Stimulated activated effector memory CD8-positive, alpha-beta T cell treated with anti-CD3 and anti-CD28 coated beads, Interleukin-12 subunit alpha, Interleukin-12 subunit beta, amount 100 ng/mL, for 72 hours (primary cell): ENCODE results near the gene KRT6C.
"Not testable (repeated sequence)": the region's sequence is repeated elsewhere in the genome, so short reads cannot be mapped to it uniquely, and the experiment has no call there.

Source experiments
- ATAC-seq: fragments of 150-1000 bp; cut with Tn5 transposase; 2 replicates; pipeline ENCODE4 v1.10.0; 2021
- DNase-seq, 2 donors: peaks; one replicate each; pipeline ENCODE4 v3.0.0; 2021 to 2022; ENCODE audit warnings: low spot score in 2 of 2
- H3K27ac Mint-ChIP-seq: one replicate; pipeline ENCODE4 v1.8.0; 2022; ENCODE audit warnings: mild to moderate bottlenecking, mixed read lengths
- H3K36me3 Mint-ChIP-seq: one replicate; pipeline ENCODE4 v1.8.0; 2022; ENCODE audit warnings: mild to moderate bottlenecking, mixed read lengths
- H3K4me1 Mint-ChIP-seq: one replicate; pipeline ENCODE4 v1.8.0; 2022; ENCODE audit warnings: mixed read lengths
- H3K4me3 Mint-ChIP-seq: one replicate; pipeline ENCODE4 v1.8.0; 2022; ENCODE audit warnings: mild to moderate bottlenecking, mixed read lengths
- H3K9me3 Mint-ChIP-seq: one replicate; pipeline ENCODE4 v1.8.0; 2022; ENCODE audit warnings: mixed read lengths

The KRT6C gene

GRCh38 chr12:52508211-52508610 is 34.6 kb upstream of the KRT6C start:
- ATAC-seq: no peak
- Mint-ChIP-seq H3K9me3 (peaks cover 5% of the 10 kb centered on the region), H3K36me3 (no peaks in the 10 kb centered on the region), H3K4me1 (no peaks in the 10 kb centered on the region), H3K4me3 (no peak overlapping the region), H3K27ac (no peak overlapping the region)
- peak in 1 of 2 donors; percentile 29 for DNase-seq

DNA sequence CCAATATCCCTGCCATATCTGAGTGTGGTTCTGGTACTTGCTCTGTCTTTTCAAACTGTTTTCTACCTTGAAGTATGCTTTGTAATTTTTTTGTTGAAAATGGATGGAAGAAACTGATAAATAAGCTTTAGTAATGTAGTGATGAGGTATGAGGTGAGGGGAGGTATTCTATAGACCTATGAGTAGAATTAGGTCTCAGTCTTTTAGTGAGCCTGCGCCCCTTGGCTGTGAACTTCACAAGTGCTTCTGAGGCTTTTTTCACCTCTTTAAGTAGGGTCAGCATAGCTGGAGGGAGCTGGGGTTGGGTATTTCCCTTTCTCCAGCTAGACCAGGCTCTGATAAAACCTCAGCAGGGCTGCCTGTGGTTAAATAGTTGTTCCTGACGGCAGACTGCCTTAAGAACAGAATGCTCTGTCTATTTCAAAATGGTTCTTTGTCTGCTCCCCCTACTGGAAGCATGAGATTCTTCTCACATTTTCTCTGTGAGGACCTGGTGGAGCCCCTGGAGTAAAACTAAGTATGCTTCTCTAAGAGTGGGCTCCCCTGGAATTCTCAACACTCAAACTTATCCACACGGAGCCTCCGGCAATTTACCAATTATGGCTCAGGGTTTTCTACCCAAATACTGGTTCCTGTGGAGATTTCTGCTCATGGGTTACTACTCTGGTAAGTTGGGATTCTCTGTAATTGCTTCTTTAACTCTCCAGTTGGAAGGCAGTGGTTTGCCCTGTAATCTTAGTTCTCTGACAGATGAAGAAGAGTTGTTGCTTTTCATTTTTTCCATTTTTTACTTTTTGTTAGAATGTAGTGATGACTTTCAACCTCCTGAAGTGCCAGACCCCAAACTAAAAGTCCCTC is 33.5 kb upstream of the KRT6C start:
- H3K36me3 Mint-ChIP-seq: no peaks in the 10 kb centered on the region
- ATAC-seq (peak; percentile 37), DNase-seq (no peak)
- H3K4me3 Mint-ChIP-seq: no peak overlapping the region
- H3K27ac Mint-ChIP-seq: no peak overlapping the region
- H3K9me3 Mint-ChIP-seq: peaks cover 5% of the 10 kb centered on the region
- no peaks in the 10 kb centered on the region for H3K4me1 Mint-ChIP-seq

DNA sequence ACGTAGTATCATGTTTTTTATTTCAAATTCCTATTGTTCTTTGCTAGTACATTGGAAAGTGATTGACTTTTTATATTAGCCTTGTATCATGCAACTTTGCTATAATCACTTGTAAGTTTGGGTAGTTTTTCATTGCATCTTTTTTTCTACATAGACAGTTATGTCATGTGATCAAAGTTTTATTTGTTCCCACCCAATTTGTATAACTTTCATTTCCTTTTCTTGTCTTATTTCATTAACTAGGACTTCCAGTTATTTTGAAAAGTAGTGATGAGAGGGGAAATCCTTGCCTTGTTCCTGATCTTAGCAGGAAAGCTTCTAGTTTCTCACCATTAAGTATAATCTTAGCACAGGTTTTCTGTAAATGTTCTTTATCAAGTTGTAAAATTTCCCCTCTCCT is 29.3 kb upstream of the KRT6C start:
- Mint-ChIP-seq H3K9me3 (no peaks in the 10 kb centered on the region), H3K4me1 (no peaks in the 10 kb centered on the region), H3K27ac (no peak overlapping the region), H3K36me3 (no peaks in the 10 kb centered on the region), H3K4me3 (no peak overlapping the region)
- ATAC-seq (no peak), DNase-seq (no peak)

DNA sequence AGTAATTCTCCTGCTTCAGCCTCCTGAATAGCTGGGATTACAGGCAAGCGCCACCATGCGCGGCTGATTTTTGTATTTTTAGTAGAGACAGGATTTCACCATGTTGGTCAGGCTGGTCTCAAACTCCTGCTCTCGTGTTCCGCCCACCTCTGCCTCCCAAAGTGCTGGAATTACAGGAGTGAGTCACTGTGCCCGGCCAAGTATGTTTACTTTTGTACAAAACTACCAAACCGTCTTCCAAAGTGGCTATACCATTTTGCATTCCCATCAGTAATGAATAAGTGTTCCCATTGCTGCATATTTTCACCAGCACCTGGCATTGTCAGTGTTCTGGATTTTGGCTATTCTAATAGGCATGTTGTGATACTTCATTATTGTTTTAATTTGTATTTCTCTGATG is 27.9 kb upstream of the KRT6C start:
- Mint-ChIP-seq H3K4me3 (no peak overlapping the region), H3K36me3 (no peaks in the 10 kb centered on the region), H3K27ac (no peak overlapping the region), H3K9me3 (no peaks in the 10 kb centered on the region), H3K4me1 (no peaks in the 10 kb centered on the region)
- ATAC-seq (no peak), DNase-seq (no peak)

DNA sequence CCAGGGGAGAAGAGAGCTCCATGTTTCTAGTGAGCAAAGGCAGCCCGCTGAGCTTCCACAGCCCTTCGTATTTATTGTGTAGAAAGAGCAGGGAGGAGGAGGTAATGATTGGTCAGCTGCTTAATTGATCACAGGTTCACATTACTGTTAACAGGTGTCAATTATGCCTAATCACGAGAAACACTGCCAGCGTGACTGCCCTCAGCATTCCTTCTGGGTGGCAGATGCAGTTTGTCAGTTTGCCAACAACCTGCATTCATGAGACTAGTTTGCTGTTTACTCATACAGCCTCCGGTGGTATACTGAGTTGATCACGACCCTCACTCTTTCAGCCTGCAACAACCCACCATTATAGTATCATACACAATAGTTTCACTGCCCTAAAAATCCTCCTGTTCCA is 27.0 kb upstream of the KRT6C start:
- H3K4me3 Mint-ChIP-seq, ATAC-seq: not testable (repeated sequence)

GRCh38 chr12:52499806-52500560 is 26.4 kb upstream of the KRT6C start:
- no peak for ATAC-seq
- H3K36me3 Mint-ChIP-seq: no peaks in the 10 kb centered on the region
- H3K9me3 Mint-ChIP-seq: no peaks in the 10 kb centered on the region
- no peak overlapping the region for H3K4me3 Mint-ChIP-seq
- peaks cover 5% of the 10 kb centered on the region for H3K4me1 Mint-ChIP-seq
- no peak overlapping the region for H3K27ac Mint-ChIP-seq
- no peak for DNase-seq

More for the DNA sequence above, 27.0 kb upstream of the KRT6C start:
- DNase-seq, H3K27ac Mint-ChIP-seq, H3K36me3 Mint-ChIP-seq, H3K9me3 Mint-ChIP-seq, H3K4me1 Mint-ChIP-seq: not testable (repeated sequence)

GRCh38 chr12:52498946-52499345 is 25.3 kb upstream of the KRT6C start:
- no peak for DNase-seq
- ATAC-seq: no peak
- no peaks in the 10 kb centered on the region for H3K9me3 Mint-ChIP-seq
- no peaks in the 10 kb centered on the region for H3K36me3 Mint-ChIP-seq
- peaks cover 5% of the 10 kb centered on the region for H3K4me1 Mint-ChIP-seq
- no peak overlapping the region for H3K27ac Mint-ChIP-seq
- no peak overlapping the region for H3K4me3 Mint-ChIP-seq

GRCh38 chr12:52497975-52498374 is 24.4 kb upstream of the KRT6C start:
- Mint-ChIP-seq H3K4me1 (peaks cover 5% of the 10 kb centered on the region), H3K27ac (no peak overlapping the region), H3K9me3 (no peaks in the 10 kb centered on the region), H3K36me3 (no peaks in the 10 kb centered on the region), H3K4me3 (no peak overlapping the region)
- ATAC-seq (no peak), DNase-seq (no peak)

DNA sequence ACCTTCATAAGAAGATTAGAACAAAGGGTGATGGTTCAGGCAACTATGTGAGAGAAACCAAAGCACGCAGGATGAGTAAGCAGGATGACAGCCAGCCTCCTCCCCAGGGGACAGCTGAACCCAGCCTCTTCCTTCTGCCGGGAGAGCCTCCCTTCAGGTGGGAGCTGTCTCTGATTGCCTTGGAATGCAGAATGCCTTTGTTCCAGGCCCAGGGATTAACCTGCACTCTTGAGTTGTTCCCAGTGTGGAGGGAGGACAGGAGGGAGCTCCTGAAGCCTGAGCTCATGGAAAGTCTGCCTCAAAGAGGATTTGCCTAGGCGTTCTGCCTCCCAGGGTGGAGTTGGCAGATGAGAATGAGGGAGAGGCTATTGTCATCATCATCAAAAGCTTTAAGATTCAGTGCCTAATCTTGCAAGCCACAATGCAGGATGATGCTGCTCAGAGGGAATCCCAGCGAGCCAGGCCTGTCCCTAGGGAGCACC is 23.0 kb upstream of the KRT6C start:
- no peak for ATAC-seq
- H3K4me1 Mint-ChIP-seq: peaks cover 5% of the 10 kb centered on the region
- no peaks in the 10 kb centered on the region for H3K36me3 Mint-ChIP-seq
- no peak overlapping the region for H3K4me3 Mint-ChIP-seq
- no peaks in the 10 kb centered on the region for H3K9me3 Mint-ChIP-seq
- DNase-seq: no peak
- no peak overlapping the region for H3K27ac Mint-ChIP-seq

GRCh38 chr12:52496054-52496453 is 22.4 kb upstream of the KRT6C start:
- Mint-ChIP-seq H3K4me3 (no peak overlapping the region), H3K9me3 (no peaks in the 10 kb centered on the region), H3K4me1 (peaks cover 5% of the 10 kb centered on the region), H3K27ac (no peak overlapping the region), H3K36me3 (no peaks in the 10 kb centered on the region)
- no peak for DNase-seq
- no peak for ATAC-seq

DNA sequence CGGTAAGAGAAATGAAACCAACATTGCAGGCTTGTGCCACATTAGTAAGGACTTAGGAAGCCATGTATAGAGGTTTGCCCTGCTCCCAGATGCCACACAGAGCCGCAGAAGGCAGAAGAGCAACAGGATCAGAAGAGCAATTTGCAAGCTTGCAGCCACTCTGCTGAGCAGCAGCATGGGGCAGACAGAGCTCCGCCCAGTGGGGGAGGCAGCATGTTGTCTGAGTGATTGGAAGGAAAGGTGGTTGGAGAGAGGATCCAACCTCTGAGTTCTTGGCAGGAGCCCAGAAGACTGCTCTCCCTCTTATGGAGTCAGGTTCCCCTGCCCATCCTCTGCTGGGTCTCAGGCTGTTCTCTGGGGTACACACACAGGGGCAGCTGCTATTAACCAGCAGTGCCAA is 21.8 kb upstream of the KRT6C start:
- Mint-ChIP-seq H3K4me1 (peaks cover 5% of the 10 kb centered on the region), H3K27ac (no peak overlapping the region), H3K36me3 (no peaks in the 10 kb centered on the region), H3K4me3 (no peak overlapping the region), H3K9me3 (no peaks in the 10 kb centered on the region)
- no peak for DNase-seq
- no peak for ATAC-seq

DNA sequence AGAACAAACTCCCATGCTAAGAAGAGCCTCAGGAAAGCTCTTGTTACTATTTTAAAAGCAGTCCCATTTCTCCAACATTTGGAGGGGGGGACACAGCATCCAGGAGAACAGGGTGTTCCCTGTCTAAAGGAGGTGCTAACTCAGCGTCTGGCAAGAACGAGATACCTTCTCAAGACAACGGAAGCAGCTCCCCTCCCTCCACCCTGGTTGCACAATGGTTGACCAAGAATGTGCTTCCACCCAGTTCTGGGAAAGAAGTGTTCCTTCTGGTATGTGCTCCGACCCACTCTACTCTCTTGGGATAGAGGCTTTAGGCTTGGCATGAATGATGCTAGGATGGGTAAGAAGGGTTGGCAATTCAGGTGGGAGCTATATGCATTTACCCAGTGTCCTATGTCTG is 20.9 kb upstream of the KRT6C start:
- H3K27ac Mint-ChIP-seq: no peak overlapping the region

DNA sequence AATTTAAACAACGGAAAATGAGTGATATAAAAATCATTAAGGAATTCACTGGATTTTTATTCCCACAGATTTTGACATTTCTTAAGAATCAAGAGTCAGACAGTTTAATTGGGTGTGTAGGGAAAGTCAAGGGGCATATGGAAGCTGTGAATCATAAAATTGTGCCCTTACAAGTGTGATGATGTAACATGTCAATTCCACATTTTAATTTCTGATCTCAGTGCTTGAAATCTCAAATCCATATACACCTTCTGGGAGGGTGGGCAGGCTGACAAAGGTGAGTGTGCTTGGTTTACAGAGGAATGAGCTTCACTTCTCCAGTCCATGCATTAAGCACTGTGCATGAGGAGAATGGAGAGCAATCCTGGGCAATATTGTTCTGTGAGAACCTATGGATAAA is 20.5 kb upstream of the KRT6C start:
- Mint-ChIP-seq H3K9me3 (no peaks in the 10 kb centered on the region), H3K4me1 (peaks cover 5% of the 10 kb centered on the region), H3K36me3 (no peaks in the 10 kb centered on the region), H3K27ac (no peak overlapping the region), H3K4me3 (no peak overlapping the region)
- DNase-seq (no peak), ATAC-seq (no peak)

More for the DNA sequence above, 20.9 kb upstream of the KRT6C start:
- Mint-ChIP-seq H3K4me3 (no peak overlapping the region), H3K36me3 (no peaks in the 10 kb centered on the region), H3K4me1 (peaks cover 5% of the 10 kb centered on the region), H3K9me3 (no peaks in the 10 kb centered on the region)
- ATAC-seq (no peak), DNase-seq (no peak)

DNA sequence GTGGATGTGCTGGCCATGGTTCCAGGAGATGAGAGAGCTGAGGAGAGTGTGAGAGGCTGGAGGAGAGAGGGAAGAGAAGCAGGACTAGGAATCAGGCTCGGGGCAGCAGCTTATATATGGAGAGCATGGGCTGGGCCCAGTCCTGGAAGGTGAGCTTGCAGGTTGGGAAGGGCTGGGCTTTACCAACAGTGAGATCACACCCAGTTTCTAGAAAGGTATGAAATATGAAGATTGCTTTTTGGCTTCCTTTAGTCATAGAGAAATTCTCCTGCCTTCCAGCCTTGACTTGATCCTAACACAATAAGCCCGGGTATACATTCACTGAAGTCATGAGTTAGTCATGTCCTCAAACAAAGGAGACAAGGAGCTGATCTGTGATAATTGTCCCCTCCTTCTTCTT is 19.6 kb upstream of the KRT6C start, which contains the start of gene KRT6A:
TSS of gene KRT6A (minus strand) at position 86 of the 400 bp plus-strand sequence. CDS start at position 17, 69 bp downstream.
- no peaks in the 10 kb centered on the region for H3K9me3 Mint-ChIP-seq
- H3K4me1 Mint-ChIP-seq: peaks cover 5% of the 10 kb centered on the region
- H3K27ac Mint-ChIP-seq: no peak within 1 kb of the TSS
- no peaks in the 10 kb centered on the region for H3K36me3 Mint-ChIP-seq
- no peak for DNase-seq
- no peak within 1 kb of the TSS for H3K4me3 Mint-ChIP-seq
- ATAC-seq: no peak

DNA sequence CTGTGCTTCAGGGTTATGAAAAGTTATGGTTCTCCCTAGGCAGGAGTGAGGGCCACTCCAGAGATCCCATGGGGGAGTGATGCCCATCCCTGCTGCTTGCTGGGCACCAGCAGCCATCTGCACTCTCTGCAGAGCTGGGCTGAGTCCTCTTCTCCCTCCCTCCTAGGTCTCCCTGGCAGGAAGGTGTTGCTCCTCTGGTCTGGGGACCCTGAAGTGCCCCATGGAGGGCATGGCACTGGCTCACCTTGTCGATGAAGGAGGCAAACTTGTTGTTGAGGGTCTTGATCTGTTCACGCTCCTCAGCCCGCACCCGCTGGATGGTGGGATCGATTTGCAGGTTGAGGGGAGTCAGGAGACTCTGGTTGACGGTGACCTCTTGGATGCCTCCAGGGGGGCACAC is 18.8 kb upstream of the KRT6C start:
- not testable (repeated sequence) for DNase-seq, H3K27ac Mint-ChIP-seq, ATAC-seq, H3K9me3 Mint-ChIP-seq, H3K4me3 Mint-ChIP-seq, H3K36me3 Mint-ChIP-seq, H3K4me1 Mint-ChIP-seq

DNA sequence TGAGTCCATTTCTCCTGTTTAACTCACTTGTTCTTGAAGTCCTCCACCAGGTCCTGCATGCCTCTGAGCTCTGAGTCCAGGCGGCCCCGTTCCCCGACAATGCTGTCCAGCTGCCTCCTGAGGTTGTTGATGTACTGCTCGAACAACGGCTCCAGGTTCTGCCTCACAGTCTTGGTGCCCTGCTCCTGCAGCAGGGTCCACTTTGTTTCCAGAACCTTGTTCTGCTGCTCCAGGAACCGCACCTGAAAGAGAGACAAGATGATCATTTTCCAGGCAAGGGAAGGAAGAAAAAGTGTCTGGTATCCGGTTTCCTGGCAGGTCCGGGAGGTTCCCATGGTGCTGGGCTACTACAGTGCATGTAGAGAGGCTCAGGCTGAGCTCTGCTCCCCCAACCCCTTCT is 17.9 kb upstream of the KRT6C start:
- H3K4me3 Mint-ChIP-seq, H3K36me3 Mint-ChIP-seq, H3K27ac Mint-ChIP-seq: not testable (repeated sequence)

More for the DNA sequence above, 17.9 kb upstream of the KRT6C start:
- not testable (repeated sequence) for ATAC-seq, H3K4me1 Mint-ChIP-seq, DNase-seq, H3K9me3 Mint-ChIP-seq
